GM12873 (cell line): ENCODE data around the gene FAM237B.

ENCODE experiments used
- CTCF ChIP-seq: IDR thresholded peaks from 2 replicates; pipeline ENCODE4 v1.5.1; 2012; ENCODE audit warnings: low read depth, mild to moderate bottlenecking, moderate library complexity, low read length, control low read depth; ENCODE audit not compliant: insufficient read depth; ENCODE audit errors: missing control alignments

The FAM237B gene

GRCh38 chr7:90337106-90337505 lies 16.0 kb upstream of the FAM237B start:
- TF ChIP-seq CTCF, result no peak

- TF ChIP-seq CTCF, result no peak
These were observed 13.2 kb upstream of the FAM237B start for GRCh38 chr7:90334193-90334843.

- TF ChIP-seq CTCF, result no peak
These were observed 5.4 kb upstream of the FAM237B start for GRCh38 chr7:90326500-90326899.

GRCh38 chr7:90322837-90323236 lies 1.7 kb upstream of the FAM237B start:
- TF ChIP-seq CTCF, result no peak

- no peak for TF ChIP-seq CTCF
These were observed 695 bp downstream of the FAM237B start for GRCh38 chr7:90320418-90320800.

- TF ChIP-seq CTCF, result no peak
These were observed 1.1 kb downstream of the FAM237B start for GRCh38 chr7:90320014-90320413.

GRCh38 chr7:90313907-90314306 lies 7.2 kb downstream of the FAM237B start:
- no peak for TF ChIP-seq CTCF

GRCh38 chr7:90312745-90313144 lies 8.4 kb downstream of the FAM237B start:
- TF ChIP-seq CTCF, result peak; percentile 28
